ENCODE measurements around the gene ENPP4.

GRCh38 chr6:46175976-46176375, 46.2 kb downstream of the ENPP4 start:
- TF ChIP-seq POLR2AphosphoS5 (IDR thresholded peaks at IDR 0.05): no peak
- TF ChIP-seq CTCF (IDR thresholded peaks at IDR 0.05): no peak
- no peak for TF ChIP-seq EP300 (IDR thresholded peaks at IDR 0.05)
- no peak for TF ChIP-seq POLR2A (IDR thresholded peaks at IDR 0.05)
